Smooth muscle cell (in vitro differentiated cells): Measurements from ENCODE around the gene SLC23A2. TPM values are rescaled to one million over a fixed set of nuclear protein-coding genes. Genes with fewer than 3 reads are reported as not detected.

ENCODE experiments used
- DNase-seq: peaks from one replicate; lab custom pipeline; 2025; ENCODE audit not compliant: unreplicated experiment; lab: John Stamatoyannopoulos, UW
- H2AFZ ChIP-seq: fragments of 200-600 bp; sonication (generic); 2 replicates; pipeline ENCODE4 v1.6.0; 2016; ENCODE audit warnings: antibody characterized with exemption, low read depth, mild to moderate bottlenecking
- H3F3A ChIP-seq: fragments of 200-600 bp; sonication (generic); 2 replicates; pipeline ENCODE4 v1.6.0; 2017; ENCODE audit warnings: antibody characterized with exemption, low read depth
- H3K27ac ChIP-seq: fragments of 200-600 bp; sonication (generic); 2 replicates; pipeline ENCODE4 v1.5.1; 2016; ENCODE audit warnings: low read depth, mild to moderate bottlenecking
- H3K27me3 ChIP-seq: fragments of 200-600 bp; sonication (generic); 2 replicates; pipeline ENCODE4 v1.6.1; 2016; ENCODE audit warnings: low read depth, mild to moderate bottlenecking
- H3K36me3 ChIP-seq: fragments of 200-600 bp; sonication (generic); 2 replicates; pipeline ENCODE4 v1.5.1; 2016; ENCODE audit warnings: low read depth
- H3K4me1 ChIP-seq: fragments of 200-600 bp; sonication (generic); 2 replicates; pipeline ENCODE4 v1.5.1; 2016; ENCODE audit warnings: low read depth
- H3K4me2 ChIP-seq: fragments of 200-600 bp; sonication (generic); 2 replicates; pipeline ENCODE4 v1.6.0; 2016; ENCODE audit warnings: mild to moderate bottlenecking
- H3K4me3 ChIP-seq: fragments of 200-600 bp; sonication (generic); 2 replicates; pipeline ENCODE4 v1.5.1; 2016; ENCODE audit warnings: mild to moderate bottlenecking
- H3K79me2 ChIP-seq: fragments of 200-600 bp; sonication (generic); 2 replicates; pipeline ENCODE4 v1.6.0; 2016; ENCODE audit warnings: low read depth, mild to moderate bottlenecking
- H3K9ac ChIP-seq: fragments of 200-600 bp; sonication (generic); 2 replicates; pipeline ENCODE4 v1.6.0; 2016; ENCODE audit warnings: low read depth
- H3K9me3 ChIP-seq: fragments of 200-600 bp; sonication (generic); replicated peaks from 2 replicates; pipeline ENCODE4 v1.5.1; 2016; ENCODE audit warnings: low read depth
- H4K20me1 ChIP-seq: fragments of 200-600 bp; sonication (generic); 2 replicates; pipeline ENCODE4 v1.6.0; 2016; ENCODE audit warnings: low read depth
- WGBS: methylation state at CpG from one replicate; pipeline ENCODE4 v1.1.7; 2016; ENCODE audit warnings: low lambda C conversion rate; 5-methylcytosine and 5-hydroxymethylcytosine counted together
- polyA plus RNA-seq: library from polyadenylated mRNA; unstranded; fragments of >200 nt; fragmentation: Nextera tagmentation; extraction: Ambion mirVana; gene quantifications from 2 replicates; pipeline ENCODE4 v1.2.1, GENCODE V29; 2016
- total RNA-seq: library from RNA; depleted of rRNA; stranded (reverse); fragments of >200 nt; gene quantifications from 2 replicates; pipeline ENCODE4 v1.2.3, GENCODE V29; 2014
- TF ChIP-seq, protein P1 (sequence below): fragments of 200-600 bp; sonication (generic); IDR thresholded peaks from 2 replicates; pipeline ENCODE4 v1.5.1; 2017; ENCODE audit warnings: borderline replicate concordance, mild to moderate bottlenecking, antibody characterized with exemption; ENCODE audit not compliant: insufficient read depth, poor library complexity, severe bottlenecking

Gene SLC23A2
- total and polyA plus RNA-seq, 2 experiments from 2014 or later, result 1.4 to 5.0 TPM

GRCh38 chr20:4828830-4829513, 172.3 kb downstream of the SLC23A2 start:
- Histone ChIP-seq H3F3A (no peaks in the 10 kb centered on the region), H3K4me1 (peaks cover 3% of the 10 kb centered on the region), H3K27me3 (no peaks in the 10 kb centered on the region), H3K27ac (no peak overlapping the region), H3K4me2 (no peak overlapping the region), H3K36me3 (no peaks in the 10 kb centered on the region), H3K4me3 (no peak overlapping the region), H4K20me1 (no peaks in the 10 kb centered on the region), H3K9me3 (no peaks in the 10 kb centered on the region), H2AFZ (no peak overlapping the region), H3K9ac (no peak overlapping the region), H3K79me2 (no peaks in the 10 kb centered on the region)
- DNase-seq, result no peak
- 94% methylated on average over 14 of the region's 14 CpGs for WGBS
- TF ChIP-seq, protein P1, sequence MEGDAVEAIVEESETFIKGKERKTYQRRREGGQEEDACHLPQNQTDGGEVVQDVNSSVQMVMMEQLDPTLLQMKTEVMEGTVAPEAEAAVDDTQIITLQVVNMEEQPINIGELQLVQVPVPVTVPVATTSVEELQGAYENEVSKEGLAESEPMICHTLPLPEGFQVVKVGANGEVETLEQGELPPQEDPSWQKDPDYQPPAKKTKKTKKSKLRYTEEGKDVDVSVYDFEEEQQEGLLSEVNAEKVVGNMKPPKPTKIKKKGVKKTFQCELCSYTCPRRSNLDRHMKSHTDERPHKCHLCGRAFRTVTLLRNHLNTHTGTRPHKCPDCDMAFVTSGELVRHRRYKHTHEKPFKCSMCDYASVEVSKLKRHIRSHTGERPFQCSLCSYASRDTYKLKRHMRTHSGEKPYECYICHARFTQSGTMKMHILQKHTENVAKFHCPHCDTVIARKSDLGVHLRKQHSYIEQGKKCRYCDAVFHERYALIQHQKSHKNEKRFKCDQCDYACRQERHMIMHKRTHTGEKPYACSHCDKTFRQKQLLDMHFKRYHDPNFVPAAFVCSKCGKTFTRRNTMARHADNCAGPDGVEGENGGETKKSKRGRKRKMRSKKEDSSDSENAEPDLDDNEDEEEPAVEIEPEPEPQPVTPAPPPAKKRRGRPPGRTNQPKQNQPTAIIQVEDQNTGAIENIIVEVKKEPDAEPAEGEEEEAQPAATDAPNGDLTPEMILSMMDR, result no peak

GRCh38 chr20:4821590-4821989, 179.7 kb downstream of the SLC23A2 start:
- Histone ChIP-seq H3K4me2 (no peak overlapping the region), H3K27me3 (peaks cover 28% of the 10 kb centered on the region), H3K4me1 (peaks cover 8% of the 10 kb centered on the region), H3K4me3 (no peak overlapping the region), H3K9ac (no peak overlapping the region), H3K79me2 (no peaks in the 10 kb centered on the region), H3K9me3 (no peaks in the 10 kb centered on the region), H3K27ac (no peak overlapping the region), H4K20me1 (no peaks in the 10 kb centered on the region), H3K36me3 (no peaks in the 10 kb centered on the region), H3F3A (no peaks in the 10 kb centered on the region), H2AFZ (no peak overlapping the region)
- TF ChIP-seq, protein P1, result no peak
- WGBS, result 91% methylated on average over 5 of the region's 5 CpGs
- DNase-seq, result no peak

DNA sequence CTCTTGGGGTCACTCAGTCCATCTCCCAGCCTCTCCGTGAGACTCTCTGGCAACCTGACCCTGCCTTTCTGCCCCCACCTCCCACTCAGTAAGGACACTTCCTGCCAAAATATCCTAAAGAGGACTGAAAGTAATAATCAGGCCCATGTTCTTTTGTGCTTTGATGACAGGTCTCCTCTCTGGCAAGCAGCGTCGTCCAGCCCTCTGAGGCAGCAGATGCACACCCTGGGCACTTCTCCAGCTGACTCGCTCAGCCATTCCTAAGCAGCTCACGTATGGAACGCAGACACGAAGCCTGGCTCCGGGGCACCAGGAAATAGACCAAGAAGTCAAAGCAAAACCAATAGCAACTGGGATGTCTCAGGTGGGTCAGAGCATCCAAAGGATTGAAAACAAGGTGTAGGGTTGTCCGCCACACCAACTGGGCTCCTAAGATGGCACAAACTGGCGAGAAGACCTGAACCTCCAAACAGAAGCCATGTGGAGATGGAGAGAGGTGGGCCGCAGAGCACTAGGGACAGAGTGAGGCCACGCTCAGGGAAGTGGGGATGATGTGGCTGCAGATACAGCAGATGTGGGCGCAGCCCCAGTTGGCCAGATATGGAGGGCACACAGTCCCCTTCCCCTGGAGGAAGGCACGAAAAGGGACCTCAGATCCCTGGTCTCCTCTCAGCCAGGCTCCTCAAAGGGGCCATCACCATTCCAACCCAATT, 180.3 kb downstream of the SLC23A2 start:
- Histone ChIP-seq H3K4me3 (no peak overlapping the region), H3K4me2 (no peak overlapping the region), H4K20me1 (no peaks in the 10 kb centered on the region), H2AFZ (no peak overlapping the region), H3K27ac (no peak overlapping the region), H3K36me3 (no peaks in the 10 kb centered on the region), H3K4me1 (peaks cover 8% of the 10 kb centered on the region), H3F3A (no peaks in the 10 kb centered on the region), H3K9ac (no peak overlapping the region), H3K9me3 (no peaks in the 10 kb centered on the region), H3K79me2 (no peaks in the 10 kb centered on the region), H3K27me3 (peaks cover 28% of the 10 kb centered on the region)
- WGBS, result 89% methylated on average over 14 of the region's 14 CpGs
- TF ChIP-seq, protein P1, result no peak
- DNase-seq, result no peak
